ENCODE results near the gene KPTN. TPM values are rescaled to one million over a fixed set of nuclear protein-coding genes. Genes with fewer than 3 reads are reported as not detected.

The KPTN gene
- total and polyA plus RNA-seq, 2 of the 8 experiments (the other 6 are each of a cell fraction or from before 2014, with no cell fraction given): 23.6 to 31.3 TPM

- TF ChIP-seq ZNF274 (IDR thresholded peaks at IDR 0.05; ENCODE audit: borderline replicate concordance, extremely low read depth, low read length) (no peak), PHF8 (conservative IDR thresholded peaks at IDR 0.05; ENCODE audit: low read depth, low read length) (no peak), RNF2 (IDR thresholded peaks at IDR 0.05; ENCODE audit: borderline replicate concordance, low read depth, low read length, missing control alignments, poor library complexity, severe bottlenecking) (no peak)
These were observed 8.6 kb downstream of the KPTN start (continued) for GRCh38 chr19:47475465-47475864.

Measured in H1 (cell line).